Kidney (tissue), 14 donors: ENCODE data around the gene NRCAM. TPM values are rescaled to one million over a fixed set of nuclear protein-coding genes. Genes with fewer than 3 reads are reported as not detected.

Experiments used
- DNase-seq, 5 donors: peaks; one replicate each; pipeline ENCODE4 v3.0.0-alpha.2; 2013 to 2020
- FAIRE-seq: peaks from 2 replicates; lab custom pipeline; 2012; peaks lifted over from hg19 to GRCh38; lab: Jason Lieb, UNC
- H3K27ac ChIP-seq, 2 donors: one replicate each; pipeline ENCODE4 v1.7.0; 2013; ENCODE audit warnings: low read depth in 2 of 2, low read length in 2 of 2, inconsistent platforms in 1 of 2
- H3K27me3 ChIP-seq: one replicate; pipeline ENCODE4 v1.7.1; 2013; ENCODE audit warnings: low read length, inconsistent platforms; ENCODE audit not compliant: control insufficient read depth, insufficient read depth
- H3K36me3 ChIP-seq, 3 donors: one replicate each; pipeline versions ENCODE4 v1.7.0 to v1.7.1; 2013; ENCODE audit warnings: low read length in 3 of 3, control low read depth in 1 of 3, inconsistent platforms in 1 of 3; ENCODE audit not compliant: insufficient read depth in 3 of 3, control insufficient read depth in 2 of 3
- H3K4me1 ChIP-seq, 3 donors: one replicate each; pipeline versions ENCODE4 v1.7.0 to v1.7.1; 2013; ENCODE audit warnings: low read length in 3 of 3, inconsistent platforms in 1 of 3, low read depth in 1 of 3; ENCODE audit not compliant: control insufficient read depth in 2 of 3, insufficient read depth in 2 of 3
- H3K4me3 ChIP-seq, 3 donors: one replicate each; pipeline versions ENCODE4 v1.7.0 to v1.8.1; 2013; ENCODE audit warnings: low read length in 3 of 3, control low read depth in 1 of 3, inconsistent platforms in 1 of 3
- H3K9ac ChIP-seq, 3 donors: one replicate each; pipeline versions ENCODE4 v1.7.0 to v1.7.1; 2013; ENCODE audit warnings: low read length in 3 of 3, control low read depth in 1 of 3, inconsistent platforms in 1 of 3
- H3K9me3 ChIP-seq, 3 donors: one replicate each; pipeline versions ENCODE4 v1.7.0 to v1.7.1; 2013; ENCODE audit warnings: low read length in 3 of 3, control low read depth in 1 of 3, inconsistent platforms in 1 of 3; ENCODE audit not compliant: control insufficient read depth in 2 of 3, insufficient read depth in 1 of 3
- CTCF ChIP-seq: IDR thresholded peaks from 3 replicates; pipeline ENCODE4 v1.5.1; 2012; ENCODE audit warnings: mild to moderate bottlenecking, moderate library complexity, borderline replicate concordance; ENCODE audit not compliant: insufficient read depth; ENCODE audit errors: extremely low read depth
- intact Hi-C: fragments of 100-400 bp; cut with DNase I; formaldehyde crosslinking; loops from one replicate; pipeline ENCODE4 v1.11.1; 2022
- polyA plus RNA-seq: library from polyadenylated mRNA; stranded (reverse); fragments of 350-450 nt; fragmentation: Illumina TruSeq; extraction: RNeasy Lipid Tissue Mini Kit (QIAGEN cat#74804); gene quantifications from one replicate; pipeline ENCODE4 v1.2.3, GENCODE V29; 2014; ENCODE audit warnings: low read depth, low replicate concordance; ENCODE audit not compliant: insufficient read depth
- total RNA-seq: library from RNA; stranded (reverse); fragmentation: NEBNext Ultra II Directional; extraction: Animal tissue kit (Norgen Biotek cat#: 25700); gene quantifications from one replicate; pipeline ENCODE4 v1.2.1, GENCODE V29; 2021
- donor health status: control.
- donor health status: control.
- donor health status: control.
- donor health status: control.
- donor health status: control.
- donor health status: DM: yes; HTN: yes; CAD: no.
- donor health status: Normal renal cell carcinoma (clear cell type).

The NRCAM gene
- total and polyA plus RNA-seq, 2 donors from 2014 or later = 16.8 to 20.6 TPM

DNA sequence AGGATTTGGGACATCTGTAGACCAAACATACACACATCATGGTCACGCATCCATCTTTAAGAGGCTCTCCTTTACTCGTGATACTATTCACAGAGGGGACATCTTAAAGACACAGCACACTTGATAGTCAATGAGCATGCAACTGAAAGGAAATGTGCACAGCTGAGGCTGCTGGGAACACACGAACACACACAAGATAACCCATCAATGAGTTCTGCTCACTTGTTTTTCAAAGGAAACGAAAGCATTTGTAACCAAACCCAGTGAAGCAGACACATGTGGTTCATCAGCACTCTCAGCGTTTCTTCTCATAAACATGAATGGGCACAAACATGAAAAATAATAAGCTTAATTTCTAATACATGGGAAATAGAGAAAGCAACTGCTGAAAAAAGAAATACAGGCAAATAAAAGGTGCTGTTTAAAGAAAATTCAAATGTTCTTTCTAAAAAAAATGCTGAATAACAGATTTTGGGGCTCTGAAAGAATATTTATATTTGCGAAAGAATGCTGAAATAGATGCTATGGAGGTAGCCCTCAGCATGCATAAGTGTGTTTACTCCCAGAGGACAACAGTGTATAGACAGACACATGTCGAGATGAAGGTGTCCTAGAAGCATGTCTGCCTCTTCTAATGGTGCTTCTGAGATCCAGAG is 266.4 kb downstream of the NRCAM start:
- intact Hi-C loops = loop anchor here (10.0 kb wide), 1 partner anchor 275 kb away; no protein-coding TSS in a partner anchor
- H3K9ac ChIP-seq = no peak overlapping the region
- FAIRE-seq = no peak

GRCh38 chr7:108188724-108189123 is 267.5 kb downstream of the NRCAM start:
- H3K27me3 ChIP-seq = no peaks in the 10 kb centered on the region
- intact Hi-C loops = loop anchor here (10.0 kb wide), 1 partner anchor 276 kb away; no protein-coding TSS in a partner anchor
- no peaks in the 10 kb centered on the region for H3K36me3 ChIP-seq
- no peak for TF ChIP-seq CTCF
- no peak overlapping the region for H3K27ac ChIP-seq
- H3K4me3 ChIP-seq = no peak overlapping the region
- peaks cover 0 to 4% (median 0%) of the 10 kb centered on the region in 3 donors for H3K4me1 ChIP-seq
- H3K9ac ChIP-seq = no peak overlapping the region
- no peaks in the 10 kb centered on the region for H3K9me3 ChIP-seq
- FAIRE-seq (no peak), DNase-seq (no peak)

More for the DNA sequence above, 266.4 kb downstream of the NRCAM start:
- no peak overlapping the region for H3K27ac ChIP-seq
- H3K36me3 ChIP-seq = no peaks in the 10 kb centered on the region
- TF ChIP-seq CTCF = no peak
- peaks cover 0 to 11% (median 0%) of the 10 kb centered on the region in 3 donors for H3K4me1 ChIP-seq
- H3K9me3 ChIP-seq = no peaks in the 10 kb centered on the region
- no peak overlapping the region for H3K4me3 ChIP-seq
- no peaks in the 10 kb centered on the region for H3K27me3 ChIP-seq
- no peak for DNase-seq

GRCh38 chr7:108181073-108181985 is 274.9 kb downstream of the NRCAM start:
- no peaks in the 10 kb centered on the region for H3K9me3 ChIP-seq
- peak in 2 of 5 donors; percentile 73 to 74 for DNase-seq
- intact Hi-C loops = loop anchor here (10.0 kb wide), 1 partner anchor 283 kb away; no protein-coding TSS in a partner anchor
- peak; percentile 97 for FAIRE-seq
- H3K36me3 ChIP-seq = no peaks in the 10 kb centered on the region
- TF ChIP-seq CTCF = peak; percentile 75
- H3K4me3 ChIP-seq = no peak overlapping the region
- no peak overlapping the region for H3K27ac ChIP-seq
- no peaks in the 10 kb centered on the region for H3K27me3 ChIP-seq
- no peak overlapping the region for H3K9ac ChIP-seq
- no peaks in the 10 kb centered on the region for H3K4me1 ChIP-seq
